ENCODE data around the gene AGFG2.
"Not testable (repeated sequence)": the region's sequence is repeated elsewhere in the genome, so short reads cannot be mapped to it uniquely, and the experiment has no call there.

AGFG2 gene, protein sequence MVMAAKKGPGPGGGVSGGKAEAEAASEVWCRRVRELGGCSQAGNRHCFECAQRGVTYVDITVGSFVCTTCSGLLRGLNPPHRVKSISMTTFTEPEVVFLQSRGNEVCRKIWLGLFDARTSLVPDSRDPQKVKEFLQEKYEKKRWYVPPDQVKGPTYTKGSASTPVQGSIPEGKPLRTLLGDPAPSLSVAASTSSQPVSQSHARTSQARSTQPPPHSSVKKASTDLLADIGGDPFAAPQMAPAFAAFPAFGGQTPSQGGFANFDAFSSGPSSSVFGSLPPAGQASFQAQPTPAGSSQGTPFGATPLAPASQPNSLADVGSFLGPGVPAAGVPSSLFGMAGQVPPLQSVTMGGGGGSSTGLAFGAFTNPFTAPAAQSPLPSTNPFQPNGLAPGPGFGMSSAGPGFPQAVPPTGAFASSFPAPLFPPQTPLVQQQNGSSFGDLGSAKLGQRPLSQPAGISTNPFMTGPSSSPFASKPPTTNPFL

DNA sequence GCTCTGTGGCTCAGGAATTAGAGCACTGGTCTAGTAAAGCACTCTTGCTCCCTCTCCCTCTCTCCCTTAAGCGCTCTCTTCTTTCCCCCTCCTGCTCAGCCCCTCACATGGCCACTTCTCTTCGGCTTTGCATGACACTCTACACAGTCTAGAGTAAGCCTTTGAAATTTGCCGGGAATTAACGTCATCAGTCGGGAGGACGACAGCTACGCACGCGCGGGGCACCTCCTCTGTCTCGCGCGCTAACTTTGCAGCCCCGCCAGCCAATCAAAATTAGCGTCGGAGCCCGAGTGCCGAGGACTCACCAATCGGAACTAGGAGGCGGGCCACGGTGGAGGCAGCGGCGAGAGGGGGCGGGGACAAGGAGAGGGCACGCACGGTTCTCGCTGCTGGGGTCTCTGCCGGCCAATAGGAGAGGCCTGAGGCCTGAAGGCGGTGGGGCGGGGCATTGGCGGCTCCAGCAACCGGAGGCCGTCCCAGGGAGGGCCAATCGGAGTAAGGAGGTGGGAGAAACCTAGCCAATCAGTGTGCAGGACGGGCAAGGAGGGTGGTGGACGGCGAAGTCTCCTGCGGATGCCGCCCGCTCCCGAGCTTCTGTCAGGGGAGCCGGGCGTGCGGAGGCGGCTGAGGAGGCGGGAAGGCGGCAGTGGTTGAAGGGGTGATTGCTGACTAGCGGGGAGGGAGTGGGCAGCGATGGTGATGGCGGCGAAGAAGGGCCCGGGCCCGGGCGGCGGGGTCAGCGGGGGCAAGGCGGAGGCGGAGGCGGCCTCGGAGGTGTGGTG lies at the start of gene AGFG2:
TSS of gene AGFG2 (plus strand) at position 550 of the 782 bp plus-strand sequence. CDS start at position 694, 144 bp downstream.
- peak; percentile 99 for DNase-seq (ENCODE audit: low read depth)

DNA sequence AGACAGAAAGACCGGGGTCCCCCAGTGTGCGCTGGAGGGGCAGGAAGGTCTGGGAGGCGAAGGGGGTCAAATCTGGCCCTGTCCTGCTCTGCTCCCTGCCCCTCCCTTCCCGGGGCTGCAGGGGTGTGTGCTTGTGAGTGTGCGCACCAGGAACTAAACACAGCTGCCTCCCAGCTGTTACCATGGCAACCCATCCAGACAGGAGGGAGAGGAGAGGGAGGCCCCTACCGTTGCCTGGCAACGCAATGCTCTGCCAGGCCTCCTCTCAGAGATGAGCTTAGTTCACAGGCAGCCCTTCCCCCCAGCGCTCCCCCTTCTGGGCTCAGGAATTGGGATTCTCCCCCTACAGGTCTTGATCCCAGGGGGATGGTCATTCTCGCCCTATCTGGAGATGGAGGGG lies 49.2 kb upstream of the AGFG2 start:
- no peak for DNase-seq (ENCODE audit: low read depth)

DNA sequence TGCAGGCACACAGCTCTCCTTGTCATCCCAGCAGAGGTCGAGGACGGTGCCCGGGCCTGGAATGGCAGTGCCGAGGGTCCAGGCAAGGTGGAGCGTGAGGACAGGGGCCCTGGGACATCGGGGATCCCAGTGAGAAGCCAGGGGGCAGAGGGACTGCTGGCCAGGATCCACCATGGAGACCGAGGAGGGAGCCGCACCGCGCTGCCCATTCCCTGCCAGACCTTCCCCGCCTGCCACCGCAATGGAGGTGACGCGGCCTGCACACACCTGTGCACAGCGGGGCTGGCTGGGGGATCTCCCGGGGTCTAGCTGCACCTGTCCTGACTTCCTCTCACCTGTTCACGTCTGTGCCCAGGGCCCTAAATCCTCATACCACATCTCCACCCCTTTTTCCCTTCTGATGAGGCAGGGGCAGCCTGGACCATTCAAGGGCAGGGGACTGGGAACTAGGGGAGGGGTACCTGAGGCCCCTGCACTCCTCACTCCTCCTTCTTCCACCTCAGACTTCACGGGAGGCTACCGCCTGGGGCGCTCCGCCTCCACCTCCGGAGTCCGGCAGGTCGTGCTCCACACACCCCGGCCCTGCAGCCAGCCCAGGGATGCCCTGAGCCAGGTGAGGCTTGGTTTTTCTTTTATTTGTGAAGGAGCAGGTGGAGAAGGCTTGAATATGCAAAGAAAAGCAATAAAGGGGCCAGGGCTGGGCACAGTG lies 48.4 kb upstream of the AGFG2 start:
- no peak for DNase-seq (ENCODE audit: low read depth)

DNA sequence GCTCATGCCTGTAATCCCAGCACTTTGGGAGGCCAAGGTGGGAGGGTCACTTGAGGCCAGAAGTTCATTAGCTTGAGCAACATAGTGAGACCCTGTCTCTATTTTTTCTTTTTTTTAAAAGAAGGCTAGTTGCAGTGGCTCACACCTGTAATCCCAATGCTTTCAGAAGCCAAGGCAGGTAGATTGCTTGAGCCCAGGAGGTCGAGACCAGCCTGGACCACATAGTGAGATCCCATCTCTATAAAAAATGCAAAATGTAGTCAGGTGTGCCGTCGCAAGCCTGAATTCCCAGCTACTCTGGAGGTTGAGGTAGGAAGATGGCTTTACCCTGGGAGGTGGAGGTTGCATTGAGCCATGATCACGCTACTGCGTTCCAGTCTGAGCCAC lies 47.8 kb upstream of the AGFG2 start:
- no peak for DNase-seq (ENCODE audit: low read depth)

DNA sequence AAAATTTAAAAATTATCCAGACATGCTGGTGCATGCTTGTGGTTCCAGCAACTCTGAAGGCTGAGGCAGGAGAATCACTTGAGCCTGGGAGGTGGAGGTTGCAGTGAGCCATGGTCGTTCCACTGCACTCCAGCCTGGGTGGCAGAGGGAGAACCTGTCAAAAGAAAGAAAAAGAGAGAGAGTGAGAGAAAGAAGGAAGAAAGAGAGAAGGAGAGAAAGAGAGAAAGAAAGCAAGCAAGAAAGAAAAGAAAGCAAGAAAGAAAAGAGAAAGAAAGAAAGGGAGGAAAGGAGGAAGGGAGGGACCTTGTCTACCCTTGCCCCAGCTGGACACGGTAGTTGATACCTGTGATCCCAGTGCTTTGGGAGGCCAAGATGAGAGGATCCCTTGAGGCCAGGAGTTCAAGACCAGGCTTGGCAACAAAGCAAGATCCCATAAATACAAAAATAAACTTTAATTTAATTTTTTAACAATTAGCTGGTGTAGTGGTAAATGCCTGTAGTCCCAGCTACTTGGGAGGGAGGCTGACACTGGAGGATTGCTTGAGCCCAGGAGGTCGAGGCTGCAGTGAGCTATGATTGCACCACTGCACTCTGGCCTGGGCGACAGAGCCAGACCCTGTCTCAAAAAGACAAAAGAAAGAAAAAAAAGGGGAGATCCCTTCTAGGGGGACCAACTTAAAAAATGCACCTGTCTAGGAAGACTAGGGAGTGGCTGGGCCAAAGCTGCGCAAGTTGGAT lies 46.1 kb upstream of the AGFG2 start:
- no peak for DNase-seq (ENCODE audit: low read depth)

DNA sequence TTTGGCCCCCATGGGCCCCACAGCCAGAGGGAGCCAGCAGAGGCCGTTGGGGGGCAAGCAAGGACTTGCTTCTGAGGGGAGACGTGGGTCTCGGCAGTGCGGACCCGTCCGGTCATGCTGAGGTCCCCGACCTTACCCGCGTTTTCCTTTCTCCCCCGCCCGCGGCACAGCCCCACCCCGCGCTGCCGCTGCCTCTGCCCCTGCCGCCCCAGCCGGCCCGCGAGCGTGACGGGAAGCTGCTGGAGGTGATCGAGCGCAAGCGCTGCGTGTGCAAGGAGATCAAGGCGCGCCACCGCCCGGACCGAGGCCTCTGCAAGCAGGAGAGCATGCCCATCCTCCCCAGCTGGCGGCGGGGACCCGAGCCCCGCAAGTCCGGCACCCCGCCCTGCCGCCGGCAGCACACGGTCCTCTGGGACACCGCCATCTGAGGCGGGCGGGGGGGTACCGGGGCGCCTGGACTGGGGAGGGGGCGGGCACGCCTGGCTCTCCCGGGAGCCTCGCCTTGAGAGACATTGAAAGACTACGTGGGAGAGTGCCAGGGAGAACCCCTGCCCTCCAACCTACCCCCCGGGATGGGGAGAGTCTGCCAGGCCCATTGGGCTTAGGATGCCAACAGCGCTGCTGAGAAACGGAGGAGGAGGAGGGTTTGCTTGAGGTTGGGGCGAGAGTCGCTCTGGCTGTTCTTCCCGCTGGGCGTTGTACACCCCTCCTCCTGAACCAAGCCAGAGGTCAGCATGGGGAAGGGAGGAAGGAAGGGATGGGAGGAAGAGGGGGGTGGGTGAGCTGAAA lies 45.3 kb upstream of the AGFG2 start:
- no peak for DNase-seq (ENCODE audit: low read depth)

DNA sequence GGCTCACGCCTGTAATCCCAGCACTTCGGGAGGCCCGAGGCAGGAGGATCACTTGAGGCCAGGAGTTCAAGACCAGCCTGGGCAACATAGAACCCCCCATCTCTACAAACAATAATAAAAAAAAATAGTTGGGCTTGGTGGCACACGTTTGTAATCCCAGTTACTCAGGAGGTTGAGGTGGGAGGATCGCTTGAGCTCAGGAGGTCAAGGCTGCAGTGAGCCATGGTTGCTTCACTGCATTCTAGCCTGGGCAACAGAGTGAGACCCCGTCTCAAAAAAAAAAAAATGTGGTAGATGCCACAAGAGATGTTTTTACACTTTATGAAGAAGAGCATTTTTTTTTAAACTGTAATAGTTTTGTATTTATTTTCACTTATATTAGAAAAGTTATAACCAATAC lies 42.5 kb upstream of the AGFG2 start:
- no peak for DNase-seq (ENCODE audit: low read depth)

DNA sequence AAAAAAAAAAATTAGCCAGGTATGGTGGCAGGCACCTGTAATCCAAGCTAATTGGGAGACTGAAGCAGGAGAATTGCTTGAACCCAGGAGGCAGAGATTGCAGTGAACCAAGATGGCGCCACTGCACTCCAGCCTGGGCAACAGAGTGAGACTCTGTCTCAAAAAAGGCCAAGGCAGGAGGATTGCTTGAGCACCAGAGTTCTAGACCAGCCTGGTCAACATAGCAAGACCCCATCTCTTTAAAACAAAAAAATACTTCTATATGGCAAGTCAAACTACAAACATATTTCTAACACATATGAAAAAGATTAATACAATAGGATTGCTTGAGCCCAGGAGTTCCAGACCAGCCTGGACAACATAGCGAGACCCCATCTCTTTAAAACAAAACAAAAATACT lies 38.3 kb upstream of the AGFG2 start:
- DNase-seq (ENCODE audit: low read depth) = not testable (repeated sequence)

DNA sequence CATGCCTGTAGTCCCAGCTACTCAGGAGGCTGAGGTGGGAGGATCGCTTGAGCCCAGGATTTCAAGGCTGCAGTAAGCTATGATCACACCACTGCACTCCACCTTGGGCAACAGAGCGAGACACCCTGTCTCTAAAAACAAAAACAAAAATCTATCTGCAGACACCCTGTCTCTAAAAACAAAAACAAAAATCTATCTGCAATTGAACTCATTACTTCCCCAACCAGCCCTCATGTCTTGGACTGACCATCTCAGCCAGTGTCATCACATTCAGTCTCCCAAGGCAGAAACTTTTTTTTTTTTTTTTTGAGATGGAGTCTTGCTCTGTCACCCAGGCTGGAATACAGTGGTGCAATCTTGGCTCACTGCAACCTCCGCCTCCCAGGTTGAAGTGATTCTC lies 35.0 kb upstream of the AGFG2 start:
- not testable (repeated sequence) for DNase-seq (ENCODE audit: low read depth)

DNA sequence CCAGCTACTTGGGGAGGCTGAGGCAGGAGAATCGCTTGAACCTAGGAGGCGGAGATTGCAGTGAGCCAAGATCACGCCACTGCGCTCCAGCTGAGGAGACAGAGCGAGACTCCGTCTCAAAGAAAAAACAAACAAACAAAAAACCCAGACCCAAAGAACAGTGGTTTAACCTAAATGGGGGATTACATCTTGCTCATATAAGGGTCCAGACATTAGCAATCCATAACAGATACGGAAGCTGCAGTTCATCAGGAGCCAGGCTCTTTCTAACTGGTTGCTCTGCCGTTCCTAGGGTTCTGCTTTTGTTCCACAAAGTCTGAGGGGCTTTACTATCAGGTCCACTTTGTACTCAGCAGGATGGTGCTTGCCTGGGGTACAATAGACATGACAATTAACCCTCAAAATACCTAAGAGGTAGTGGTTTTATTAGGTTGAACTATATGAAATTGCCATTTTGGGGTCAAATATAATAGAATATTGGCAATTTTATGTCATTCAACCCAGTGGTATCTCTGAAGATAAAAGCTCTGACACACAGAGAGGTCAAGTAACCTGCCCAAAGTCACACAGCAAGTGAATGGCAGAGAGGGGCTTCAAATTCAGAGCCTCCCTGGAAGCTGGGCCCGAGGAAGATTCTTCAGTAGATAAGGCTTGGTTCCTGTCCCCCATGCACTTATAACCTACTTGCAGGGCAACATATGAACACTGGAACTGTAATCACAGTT lies 34.0 kb upstream of the AGFG2 start:
- DNase-seq (ENCODE audit: low read depth) = no peak

DNA sequence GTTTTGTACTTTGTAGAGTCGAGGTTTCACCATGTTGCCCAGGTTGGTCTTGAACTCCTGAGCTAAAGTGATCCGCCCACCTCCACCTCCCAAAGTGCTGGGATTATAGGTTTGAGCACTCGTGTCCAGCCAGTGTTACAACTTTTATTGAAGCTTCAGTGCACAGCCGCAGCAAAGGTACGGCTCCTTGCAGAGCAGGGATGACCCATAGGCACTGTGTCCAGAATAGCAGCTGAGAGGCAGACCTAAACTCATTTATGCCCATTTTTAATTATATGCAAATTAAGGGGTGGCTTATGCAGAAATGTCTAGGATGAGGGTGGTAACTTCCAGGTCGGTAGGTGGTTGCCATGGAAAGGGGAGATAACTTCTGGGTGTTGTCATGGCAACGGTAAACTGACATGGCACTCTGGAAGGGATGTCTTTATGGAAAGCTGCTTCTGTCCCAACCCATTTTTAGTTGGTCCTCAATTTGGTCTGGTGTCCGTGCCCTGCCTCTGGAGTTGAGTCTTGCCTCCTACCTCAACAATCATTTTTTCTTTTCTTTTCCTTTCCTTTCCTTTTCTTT lies 32.6 kb upstream of the AGFG2 start:
- DNase-seq (ENCODE audit: low read depth) = no peak

DNA sequence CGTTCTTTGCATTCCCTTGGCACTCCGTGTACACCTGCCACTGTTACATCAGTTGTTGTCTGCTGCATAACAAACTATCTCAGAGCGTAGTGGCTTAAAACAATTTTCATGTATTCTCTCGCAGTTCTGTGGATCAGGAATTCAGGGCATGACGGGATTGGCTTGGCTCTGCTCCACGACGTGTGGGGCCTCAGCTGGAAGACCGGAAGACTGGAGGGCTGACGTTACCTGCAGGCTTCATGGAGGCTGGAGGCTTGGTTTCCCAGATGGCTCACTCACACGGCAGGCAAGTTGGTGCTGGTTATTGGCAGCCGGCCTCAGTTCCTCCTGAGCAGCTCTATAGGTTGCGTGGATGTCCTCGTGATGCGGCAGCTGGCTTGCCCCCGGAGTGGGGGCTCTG lies 29.8 kb upstream of the AGFG2 start:
- DNase-seq (ENCODE audit: low read depth) = no peak

DNA sequence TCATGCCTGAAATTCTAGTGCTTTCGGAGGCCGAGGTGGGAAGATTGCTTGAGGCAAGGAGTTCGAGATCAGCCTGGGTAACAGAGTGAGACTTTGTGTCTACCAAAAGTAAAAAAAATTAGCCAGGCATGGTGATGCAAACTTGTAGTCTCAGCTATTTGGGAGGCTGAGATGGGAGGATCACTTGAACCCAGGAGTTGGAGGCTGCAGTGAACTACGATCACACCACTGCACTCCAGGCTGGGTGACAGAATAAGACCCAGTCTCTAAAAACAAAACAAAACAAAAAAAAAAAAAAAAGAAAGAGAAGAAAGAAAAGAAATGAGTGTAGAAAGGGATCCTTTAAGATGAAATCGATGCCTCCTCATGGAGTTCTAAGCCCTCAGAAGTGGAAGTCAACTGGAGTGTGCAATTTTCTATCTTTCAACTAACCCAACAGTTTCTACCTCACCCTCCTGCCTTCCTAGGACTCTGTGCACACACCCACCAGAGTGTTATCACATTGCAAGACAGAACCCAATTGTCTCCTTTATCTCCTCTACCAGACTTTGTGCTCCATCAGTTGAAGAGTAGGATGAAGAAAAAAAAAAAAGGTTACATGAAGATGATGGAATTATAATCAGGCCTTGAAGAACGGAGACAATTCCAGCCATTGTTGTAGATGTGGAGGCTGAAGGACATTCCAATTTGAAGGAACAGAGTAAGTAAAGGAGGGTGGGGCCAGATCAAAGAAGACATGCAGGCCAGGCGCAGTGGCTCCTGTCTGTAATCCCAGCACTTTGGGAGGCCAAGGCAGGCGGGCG lies 28.4 kb upstream of the AGFG2 start:
- no peak for DNase-seq (ENCODE audit: low read depth)

DNA sequence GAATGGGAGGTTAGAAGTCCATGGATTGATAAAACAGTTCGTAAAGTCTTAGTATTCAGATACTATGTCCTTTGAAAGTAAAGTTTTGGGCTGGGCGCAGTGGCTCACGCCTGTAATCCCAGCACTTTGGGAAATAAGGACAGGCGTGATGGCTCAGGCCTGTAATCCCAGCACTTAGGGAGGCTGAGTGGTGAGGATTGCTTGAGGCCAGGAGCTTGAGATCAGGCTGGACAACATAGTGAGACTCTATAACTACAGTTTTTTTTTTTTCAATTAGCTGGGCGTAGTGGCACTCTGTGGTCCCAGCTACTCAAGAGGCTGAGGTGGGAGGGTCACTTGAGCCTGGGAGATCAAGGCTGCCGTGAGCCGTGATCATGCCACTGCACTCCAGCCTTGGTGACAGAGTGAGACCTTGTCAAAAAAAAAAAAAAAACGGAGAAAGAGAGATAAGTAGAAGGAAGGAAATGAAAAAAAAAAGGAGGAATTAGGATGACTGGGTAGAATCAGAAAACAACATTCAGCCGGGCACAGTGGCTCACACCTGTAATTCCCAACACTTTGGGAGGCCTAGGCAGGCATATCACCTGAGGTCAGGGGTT lies 25.7 kb upstream of the AGFG2 start:
- DNase-seq (ENCODE audit: low read depth) = no peak

DNA sequence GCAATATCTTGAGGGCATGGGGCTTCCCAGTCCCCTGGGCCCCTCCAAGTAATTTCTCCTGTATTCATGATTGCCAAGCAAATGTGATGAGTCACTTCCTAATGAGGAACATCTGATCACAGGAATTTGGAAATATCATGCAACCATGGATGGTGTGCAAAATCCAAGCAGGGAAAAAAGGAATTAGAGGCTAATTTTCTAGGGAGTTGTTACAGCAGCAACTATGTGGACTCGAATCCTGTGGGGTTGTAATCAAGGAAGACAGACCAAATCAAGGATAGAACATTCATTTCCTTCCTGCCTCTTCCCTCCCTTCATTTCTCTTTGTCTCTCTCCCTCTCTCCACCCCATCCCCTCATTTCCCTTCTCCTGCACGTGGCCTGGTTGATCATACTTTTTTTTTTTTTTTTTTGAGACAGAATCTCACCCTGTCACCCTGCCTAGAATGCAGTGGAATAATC lies 23.9 kb upstream of the AGFG2 start:
- DNase-seq (ENCODE audit: low read depth) = no peak

DNA sequence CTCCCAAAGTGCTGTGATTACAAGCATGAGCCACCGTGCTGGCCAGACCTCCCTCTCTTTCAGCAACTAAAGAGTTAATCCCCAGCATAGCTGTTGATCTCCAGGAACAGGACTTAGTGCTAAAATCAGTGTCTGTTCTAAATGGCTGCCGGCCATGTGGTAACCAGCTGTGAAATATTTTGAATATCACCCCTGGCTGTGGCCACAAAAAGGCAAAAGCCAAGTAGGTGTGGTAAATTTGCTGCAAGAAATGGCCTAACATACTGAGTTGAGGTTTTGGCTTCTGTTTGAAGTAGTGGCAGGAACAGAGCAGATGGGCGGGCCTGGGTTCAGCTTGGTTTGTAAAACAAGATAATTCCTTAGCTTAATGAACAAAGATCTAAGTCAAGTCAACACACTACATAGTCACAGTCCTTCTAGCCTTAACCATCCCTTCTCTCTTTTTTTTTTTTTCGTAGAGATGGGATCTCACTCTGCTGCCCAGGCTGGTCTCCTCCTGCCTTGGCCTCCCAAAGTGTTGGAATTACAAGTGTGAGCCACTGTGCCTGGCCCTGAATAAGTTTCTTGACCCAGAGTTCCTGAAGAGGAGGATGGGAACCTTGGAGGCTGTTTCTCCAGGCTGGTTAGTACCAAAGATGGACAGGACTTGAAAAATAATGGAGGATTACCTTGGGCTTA lies 22.7 kb upstream of the AGFG2 start:
- DNase-seq (ENCODE audit: low read depth) = peak; percentile 14

DNA sequence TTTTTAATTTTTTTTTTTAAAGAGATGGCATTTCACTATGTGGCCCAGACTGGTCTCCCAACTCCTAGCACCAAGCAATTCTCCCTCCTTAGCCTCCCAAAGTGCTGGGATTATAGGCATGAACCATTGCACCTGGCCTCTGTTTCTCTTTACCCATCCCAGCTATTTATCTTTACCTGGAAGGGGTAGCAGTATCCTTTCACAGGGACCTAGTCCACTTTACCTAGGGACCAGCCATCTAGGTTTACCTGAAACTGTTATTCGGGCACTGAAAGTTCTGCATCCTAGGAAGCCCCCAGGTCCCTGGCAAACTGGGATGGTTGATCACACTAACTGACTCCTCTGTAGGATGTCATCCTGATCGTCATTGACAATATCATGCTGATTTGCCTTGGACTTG lies 21.7 kb upstream of the AGFG2 start:
- DNase-seq (ENCODE audit: low read depth) = no peak

DNA sequence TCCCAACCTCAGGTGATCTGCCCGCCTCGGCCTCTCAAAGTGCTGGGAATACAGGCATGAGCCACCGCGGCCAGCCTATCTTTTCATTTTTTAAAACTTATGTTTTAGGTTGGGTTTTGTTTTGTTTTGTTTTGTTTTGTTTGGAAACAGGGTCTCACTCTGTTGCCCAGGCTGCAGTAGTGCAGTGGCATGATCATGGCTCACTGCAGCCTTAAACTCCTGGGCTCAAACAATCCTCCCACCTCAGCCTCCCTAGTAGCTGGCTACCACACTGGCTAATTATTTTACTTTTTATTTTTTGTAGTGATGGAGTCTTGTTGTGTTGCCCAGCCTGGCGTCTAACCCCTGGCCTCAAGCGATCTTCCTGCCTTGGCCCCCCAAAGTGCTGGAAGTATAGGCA lies 19.4 kb upstream of the AGFG2 start:
- DNase-seq (ENCODE audit: low read depth) = no peak
